Natural killer cell (primary cell): ENCODE measurements around the gene MAP4K5. TPM values are rescaled to one million over a fixed set of nuclear protein-coding genes. Genes with fewer than 3 reads are reported as not detected.

Experiments
- ATAC-seq, 3 donors: fragments of 150-1000 bp in 2 of 3; fragments of 200-7000 bp in 1 of 3; cut with Tn5 transposase; 1 replicate in 1 of 3; 2 replicates in 2 of 3; pipeline ENCODE4 v1.10.0; 2021; ENCODE audit warnings: mild to moderate bottlenecking in 2 of 3, moderate library complexity in 2 of 3
- DNase-seq, 2 donors: peaks; one replicate each; pipeline versions ENCODE4 v3.0.0 to v3.0.0-alpha.2; 2013 to 2021; ENCODE audit warnings: mixed read lengths in 1 of 2
- H3K27ac ChIP-seq: one replicate; pipeline ENCODE4 v1.5.1; 2013; ENCODE audit warnings: mild to moderate bottlenecking, low read length
- H3K27me3 ChIP-seq: one replicate; pipeline ENCODE4 v1.6.1; 2013; ENCODE audit warnings: low read length; ENCODE audit not compliant: control insufficient read depth, insufficient read depth
- H3K36me3 ChIP-seq: one replicate; pipeline ENCODE4 v1.6.1; 2013; ENCODE audit warnings: low read length; ENCODE audit not compliant: control insufficient read depth, insufficient read depth
- H3K4me1 ChIP-seq: one replicate; pipeline ENCODE4 v1.6.1; 2013; ENCODE audit warnings: low read length; ENCODE audit not compliant: control insufficient read depth, insufficient read depth
- H3K4me3 ChIP-seq: one replicate; pipeline ENCODE4 v1.5.1; 2013; ENCODE audit warnings: low read length
- H3K9me3 ChIP-seq: one replicate; pipeline ENCODE4 v1.6.1; 2013; ENCODE audit warnings: low read length; ENCODE audit not compliant: control insufficient read depth, insufficient read depth
- H3K27ac Mint-ChIP-seq, 2 donors: one replicate each; pipeline ENCODE4 v1.8.0; 2022; ENCODE audit warnings: mild to moderate bottlenecking in 2 of 2, mixed read lengths in 2 of 2, moderate library complexity in 1 of 2
- H3K27me3 Mint-ChIP-seq, 2 donors: one replicate each; pipeline ENCODE4 v1.8.0; 2022; ENCODE audit warnings: low read depth in 2 of 2, mixed read lengths in 2 of 2
- H3K36me3 Mint-ChIP-seq: one replicate; pipeline ENCODE4 v1.8.0; 2022; ENCODE audit warnings: mixed read lengths
- H3K4me1 Mint-ChIP-seq, 2 donors: one replicate each; pipeline ENCODE4 v1.8.0; 2022; ENCODE audit warnings: mixed read lengths in 2 of 2
- H3K4me3 Mint-ChIP-seq: one replicate; pipeline ENCODE4 v1.8.0; 2022; ENCODE audit warnings: mild to moderate bottlenecking, moderate library complexity, mixed read lengths
- H3K9me3 Mint-ChIP-seq, 2 donors: one replicate each; pipeline ENCODE4 v1.8.0; 2022; ENCODE audit warnings: mixed read lengths in 2 of 2
- WGBS: methylation state at CpG from one replicate; pipeline ENCODE4 v1.1.7; 2013; ENCODE audit warnings: missing lambda C conversion rate; ENCODE audit not compliant: insufficient coverage; 5-methylcytosine and 5-hydroxymethylcytosine counted together
- intact Hi-C: fragments of 100-400 bp; cut with micrococcal nuclease; formaldehyde crosslinking; loops from one replicate; pipeline ENCODE4 v1.14.2; 2022
- total RNA-seq, 4 donors: library from RNA; stranded (reverse); fragments of 120-200 nt in 1 of 4; gene quantifications; one replicate each; pipeline versions ENCODE4 v1.2.3 to v1.2.4, GENCODE V29; 2013 to 2022
- TF ChIP-seq, protein P1 (sequence below): fragments of 200-600 bp; IDR thresholded peaks from one replicate; pipeline ENCODE4 v1.8.0; 2022; ENCODE audit warnings: antibody characterized with exemption

The MAP4K5 gene
- total RNA-seq, 3 donors from 2014 or later (not counting 1 experiment from before 2014, with no cell fraction given): 63.3 to 74.6 (median 65.9) TPM

DNA sequence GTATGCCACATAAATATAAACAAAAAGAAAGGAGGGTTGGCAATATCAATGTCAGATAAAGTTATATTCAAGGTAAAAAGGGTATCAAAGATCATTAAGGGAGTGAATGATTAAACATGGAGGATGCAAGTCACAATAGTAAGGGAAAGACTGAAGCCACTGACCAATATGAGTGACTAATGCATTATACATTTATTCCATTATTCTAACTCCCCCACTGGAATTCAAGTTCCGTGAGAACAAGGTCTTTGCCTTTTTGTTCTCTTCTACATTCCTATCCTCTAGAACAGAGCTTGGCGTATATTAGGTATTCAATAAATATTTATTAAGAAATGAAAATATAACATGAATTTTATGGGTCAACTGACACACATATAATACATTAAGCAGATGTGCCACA is 30.7 kb downstream of the MAP4K5 start:
- no peaks in the 10 kb centered on the region for H3K4me1 ChIP-seq
- TF ChIP-seq, protein P1, sequence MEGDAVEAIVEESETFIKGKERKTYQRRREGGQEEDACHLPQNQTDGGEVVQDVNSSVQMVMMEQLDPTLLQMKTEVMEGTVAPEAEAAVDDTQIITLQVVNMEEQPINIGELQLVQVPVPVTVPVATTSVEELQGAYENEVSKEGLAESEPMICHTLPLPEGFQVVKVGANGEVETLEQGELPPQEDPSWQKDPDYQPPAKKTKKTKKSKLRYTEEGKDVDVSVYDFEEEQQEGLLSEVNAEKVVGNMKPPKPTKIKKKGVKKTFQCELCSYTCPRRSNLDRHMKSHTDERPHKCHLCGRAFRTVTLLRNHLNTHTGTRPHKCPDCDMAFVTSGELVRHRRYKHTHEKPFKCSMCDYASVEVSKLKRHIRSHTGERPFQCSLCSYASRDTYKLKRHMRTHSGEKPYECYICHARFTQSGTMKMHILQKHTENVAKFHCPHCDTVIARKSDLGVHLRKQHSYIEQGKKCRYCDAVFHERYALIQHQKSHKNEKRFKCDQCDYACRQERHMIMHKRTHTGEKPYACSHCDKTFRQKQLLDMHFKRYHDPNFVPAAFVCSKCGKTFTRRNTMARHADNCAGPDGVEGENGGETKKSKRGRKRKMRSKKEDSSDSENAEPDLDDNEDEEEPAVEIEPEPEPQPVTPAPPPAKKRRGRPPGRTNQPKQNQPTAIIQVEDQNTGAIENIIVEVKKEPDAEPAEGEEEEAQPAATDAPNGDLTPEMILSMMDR: no peak
- DNase-seq (no peak), ATAC-seq (no peak)
- intact Hi-C loops: no loop called here
- Mint-ChIP-seq H3K4me3 (no peak overlapping the region), H3K4me1 (peaks cover 7 to 15% of the 10 kb centered on the region in 2 donors), H3K27me3 (no peaks in the 10 kb centered on the region), H3K36me3 (peaks cover 8% of the 10 kb centered on the region), H3K9me3 (no peaks in the 10 kb centered on the region), H3K27ac (no peak overlapping the region)
- H3K27ac ChIP-seq: no peak overlapping the region
- WGBS: 100% methylated on average over 1 of the region's 2 CpGs
- no peak overlapping the region for H3K4me3 ChIP-seq
- no peaks in the 10 kb centered on the region for H3K9me3 ChIP-seq
- no peaks in the 10 kb centered on the region for H3K27me3 ChIP-seq
- H3K36me3 ChIP-seq: peaks cover 16% of the 10 kb centered on the region

- no peak overlapping the region for H3K4me3 ChIP-seq
- no peaks in the 10 kb centered on the region for H3K9me3 Mint-ChIP-seq
- 97% methylated on average over 2 of the region's 2 CpGs for WGBS
- no peak overlapping the region for H3K4me3 Mint-ChIP-seq
- TF ChIP-seq, protein P1: no peak
- peaks cover 6% of the 10 kb centered on the region for H3K36me3 ChIP-seq
- H3K4me1 Mint-ChIP-seq: peaks cover 18 to 19% of the 10 kb centered on the region in 2 donors
- H3K27ac Mint-ChIP-seq: no peak overlapping the region
- DNase-seq (no peak), ATAC-seq (no peak)
- no peaks in the 10 kb centered on the region for H3K4me1 ChIP-seq
- H3K27me3 ChIP-seq: no peaks in the 10 kb centered on the region
- intact Hi-C loops: no loop called here
- H3K9me3 ChIP-seq: no peaks in the 10 kb centered on the region
- no peak overlapping the region for H3K27ac ChIP-seq
- H3K27me3 Mint-ChIP-seq: no peaks in the 10 kb centered on the region
- no peaks in the 10 kb centered on the region for H3K36me3 Mint-ChIP-seq
Measured at GRCh38 chr14:50497351-50497750, 35.0 kb downstream of the MAP4K5 start.

DNA sequence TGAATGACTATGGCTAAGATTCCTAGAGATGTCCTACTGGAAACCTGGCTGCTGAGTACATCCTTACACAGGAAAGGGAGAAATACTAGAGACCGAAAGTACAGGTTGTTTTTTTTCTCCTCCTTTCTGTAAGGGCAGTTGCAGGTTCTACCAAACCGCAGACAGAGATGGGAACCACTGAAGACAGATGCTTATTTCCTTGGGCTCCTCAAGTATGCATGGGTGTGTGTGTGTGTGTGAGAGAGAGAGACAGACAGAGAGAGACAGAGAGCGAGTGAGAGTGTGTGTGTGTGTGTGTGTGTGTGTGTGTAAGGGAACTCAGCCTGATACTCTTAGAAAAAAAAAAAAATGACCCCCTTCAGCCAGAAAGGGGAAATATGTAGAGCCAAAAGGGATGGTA is 42.5 kb downstream of the MAP4K5 start:
- no peaks in the 10 kb centered on the region for H3K36me3 ChIP-seq
- H3K27ac Mint-ChIP-seq: peak overlapping the region in 1 of 2 donors; percentile 39
- WGBS: 94% methylated on average over 3 of the region's 3 CpGs

More for the DNA sequence above, 42.5 kb downstream of the MAP4K5 start:
- DNase-seq: no peak
- intact Hi-C loops: no loop called here
- TF ChIP-seq, protein P1: no peak
- H3K4me3 Mint-ChIP-seq: no peak overlapping the region
- Histone ChIP-seq H3K4me1 (no peaks in the 10 kb centered on the region), H3K27me3 (no peaks in the 10 kb centered on the region), H3K4me3 (no peak overlapping the region), H3K9me3 (no peaks in the 10 kb centered on the region), H3K27ac (no peak overlapping the region)
- ATAC-seq: peak in 2 of 3 donors; percentile 21 to 49
- H3K27me3 Mint-ChIP-seq: no peaks in the 10 kb centered on the region
- no peaks in the 10 kb centered on the region for H3K36me3 Mint-ChIP-seq
- H3K4me1 Mint-ChIP-seq: peaks cover 28 to 29% of the 10 kb centered on the region in 2 donors
- H3K9me3 Mint-ChIP-seq: no peaks in the 10 kb centered on the region
